ENCODE data around the gene TRIM40. TPM values are rescaled to one million over a fixed set of nuclear protein-coding genes. Genes with fewer than 3 reads are reported as not detected.
A peak's percentile ranks its signal among the peaks of the same experiment; 100 is the strongest.

TRIM40 gene
- total RNA-seq, 1 experiment from 2014 or later: not detected

DNA sequence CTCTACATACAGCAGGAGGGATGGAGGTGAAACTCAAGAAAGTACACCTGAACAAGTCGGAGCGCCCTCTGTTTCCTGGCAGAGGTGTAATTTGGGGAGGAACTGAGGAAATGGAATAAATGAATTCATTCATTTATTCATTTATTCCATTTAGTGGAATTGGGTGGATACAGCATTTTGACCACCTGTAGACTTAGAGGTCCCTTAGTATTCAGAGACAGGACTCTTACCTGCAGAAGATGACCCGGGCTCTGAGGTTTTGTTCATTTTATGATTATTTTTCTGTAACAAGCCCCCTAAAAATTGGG, 32.1 kb upstream of the TRIM40 start:
- Histone ChIP-seq H3K9me3 (ENCODE audit: control insufficient read depth, insufficient read depth, low read depth, low read length) (no peaks in the 10 kb centered on the region), H3K4me1 (ENCODE audit: control insufficient read depth, insufficient read depth, low read length) (peaks cover 16% of the 10 kb centered on the region), H3K27ac (ENCODE audit: low read length) (no peak overlapping the region), H3K27me3 (ENCODE audit: control insufficient read depth, insufficient read depth, low read length) (peaks cover 7% of the 10 kb centered on the region), H3K36me3 (ENCODE audit: control insufficient read depth, insufficient read depth, low read length) (no peaks in the 10 kb centered on the region), H3K4me3 (ENCODE audit: low read depth in 2 of 2, low read length in 2 of 2) (peak overlapping the region; percentile 38 to 78; a peak in 3 of 4 replicates)
- no peak for TF ChIP-seq SIN3A (IDR thresholded peaks at IDR 0.05; ENCODE audit: borderline replicate concordance, insufficient read depth, low read depth, low read length)
- TF ChIP-seq TCF7L2 (IDR thresholded peaks at IDR 0.05; ENCODE audit: low read depth, low read length): no peak
- TF ChIP-seq REST (IDR thresholded peaks at IDR 0.05; ENCODE audit: insufficient read depth in 1 of 2, low read depth in 2 of 2, low read length in 1 of 2): no peak
- no peak for TF ChIP-seq POLR2AphosphoS5 (IDR thresholded peaks at IDR 0.05; ENCODE audit: low read depth, low read length)
- TF ChIP-seq, protein P1, sequence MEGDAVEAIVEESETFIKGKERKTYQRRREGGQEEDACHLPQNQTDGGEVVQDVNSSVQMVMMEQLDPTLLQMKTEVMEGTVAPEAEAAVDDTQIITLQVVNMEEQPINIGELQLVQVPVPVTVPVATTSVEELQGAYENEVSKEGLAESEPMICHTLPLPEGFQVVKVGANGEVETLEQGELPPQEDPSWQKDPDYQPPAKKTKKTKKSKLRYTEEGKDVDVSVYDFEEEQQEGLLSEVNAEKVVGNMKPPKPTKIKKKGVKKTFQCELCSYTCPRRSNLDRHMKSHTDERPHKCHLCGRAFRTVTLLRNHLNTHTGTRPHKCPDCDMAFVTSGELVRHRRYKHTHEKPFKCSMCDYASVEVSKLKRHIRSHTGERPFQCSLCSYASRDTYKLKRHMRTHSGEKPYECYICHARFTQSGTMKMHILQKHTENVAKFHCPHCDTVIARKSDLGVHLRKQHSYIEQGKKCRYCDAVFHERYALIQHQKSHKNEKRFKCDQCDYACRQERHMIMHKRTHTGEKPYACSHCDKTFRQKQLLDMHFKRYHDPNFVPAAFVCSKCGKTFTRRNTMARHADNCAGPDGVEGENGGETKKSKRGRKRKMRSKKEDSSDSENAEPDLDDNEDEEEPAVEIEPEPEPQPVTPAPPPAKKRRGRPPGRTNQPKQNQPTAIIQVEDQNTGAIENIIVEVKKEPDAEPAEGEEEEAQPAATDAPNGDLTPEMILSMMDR (IDR thresholded peaks at IDR 0.05): no peak
- BruUV-seq (replicated peaks): no TSS peak
- ChIA-PET POLR2A (no interaction called here), CTCF (interaction anchor here (0.6 to 2.6 kb wide), 12 partner anchors 10 to 437 kb away, joined by 3 to 68 read pairs (median 4); partner anchors contain the start of gene PPP1R11)
- in situ Hi-C loops (cut with HindIII; ENCODE audit: low pct_unique_long_range_greater_than_20kb, low sequenced_read_pairs) (no loop called here), intact Hi-C loops (cut with micrococcal nuclease; ENCODE audit: unreplicated experiment) (loop anchor here (1.0 to 2.0 kb wide), 2 partner anchors 27 to 67 kb away; no protein-coding TSS in a partner anchor)
- ATAC-seq (no peak), DNase-seq (ENCODE audit: low read depth, low spot score) (no peak)

- ChIA-PET POLR2A (interaction anchor here (0.6 kb wide), 1 partner anchor 38 kb away, joined by 4 read pairs; no protein-coding TSS in a partner anchor), CTCF (interaction anchor here (0.6 to 2.6 kb wide), 3 partner anchors 27 to 137 kb away, joined by 3 to 68 read pairs (median 4); no protein-coding TSS in a partner anchor)
- Histone ChIP-seq H3K27me3 (ENCODE audit: control insufficient read depth, insufficient read depth, low read length) (peaks cover 7% of the 10 kb centered on the region), H3K4me3 (ENCODE audit: low read depth in 2 of 2, low read length in 2 of 2) (no peak overlapping the region), H3K27ac (ENCODE audit: low read length) (no peak overlapping the region), H3K9me3 (ENCODE audit: control insufficient read depth, insufficient read depth, low read depth, low read length) (no peaks in the 10 kb centered on the region), H3K36me3 (ENCODE audit: control insufficient read depth, insufficient read depth, low read length) (no peaks in the 10 kb centered on the region), H3K4me1 (ENCODE audit: control insufficient read depth, insufficient read depth, low read length) (peaks cover 16% of the 10 kb centered on the region)
- intact Hi-C loops (cut with micrococcal nuclease; ENCODE audit: unreplicated experiment) (no loop called here), in situ Hi-C loops (cut with HindIII; ENCODE audit: low pct_unique_long_range_greater_than_20kb, low sequenced_read_pairs) (no loop called here)
- no peak for DNase-seq (ENCODE audit: low read depth, low spot score)
- BruUV-seq (replicated peaks): no TSS peak
- ATAC-seq: no peak
- TF ChIP-seq SIN3A (IDR thresholded peaks at IDR 0.05; ENCODE audit: borderline replicate concordance, insufficient read depth, low read depth, low read length): no peak
- TF ChIP-seq REST (IDR thresholded peaks at IDR 0.05; ENCODE audit: insufficient read depth in 1 of 2, low read depth in 2 of 2, low read length in 1 of 2): no peak
- TF ChIP-seq, protein P1 (IDR thresholded peaks at IDR 0.05): no peak
These were observed 31.3 kb upstream of the TRIM40 start for GRCh38 chr6:30104661-30105060.

All from Panc1 (cell line).